ENCODE results near the gene TMTC1. TPM values are rescaled to one million over a fixed set of nuclear protein-coding genes. Genes with fewer than 3 reads are reported as not detected.
"Not testable (repeated sequence)": the region's sequence is repeated elsewhere in the genome, so short reads cannot be mapped to it uniquely, and the experiment has no call there.

TMTC1 gene
- total and polyA plus RNA-seq, 5 donors from 2014 or later: not detected

DNA sequence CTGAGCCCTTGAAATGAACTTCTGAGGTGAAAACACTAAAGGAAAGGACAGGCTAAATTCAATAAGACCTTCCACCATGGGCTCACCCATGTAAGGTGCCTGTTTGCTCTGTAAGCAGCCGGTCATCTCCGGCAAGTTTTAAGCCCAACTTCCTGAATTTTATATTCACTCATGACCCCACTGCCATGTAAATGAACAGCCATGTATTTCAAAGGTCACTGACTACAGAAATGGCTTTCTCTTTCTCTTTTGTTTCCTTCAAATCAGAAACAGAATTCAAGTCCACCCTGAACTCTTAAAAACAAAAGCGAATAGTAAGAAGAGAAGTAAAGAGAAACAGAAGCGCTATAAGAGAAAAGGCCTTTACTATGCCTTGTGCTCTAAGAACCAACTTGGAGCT is 224.5 kb downstream of the TMTC1 start:
- Mint-ChIP-seq H3K27ac (no peak overlapping the region), H3K36me3 (no peaks in the 10 kb centered on the region), H3K4me1 (peaks cover 0 to 7% (median 1%) of the 10 kb centered on the region in 4 donors), H3K4me3 (no peak overlapping the region), H3K27me3 (peaks cover 21% of the 10 kb centered on the region), H3K9me3 (peaks cover 0 to 1% (median 0%) of the 10 kb centered on the region in 7 donors)
- ATAC-seq (ENCODE audit: low read depth in 2 of 2): no peak
- no peak for DNase-seq
- Histone ChIP-seq H3K4me1 (ENCODE audit: control insufficient read depth, insufficient read depth, low read length, poor library complexity, severe bottlenecking) (no peaks in the 10 kb centered on the region), H3K4me3 (ENCODE audit: low read depth, low read length) (no peak overlapping the region), H3K36me3 (ENCODE audit: control insufficient read depth, insufficient read depth, low read length) (no peaks in the 10 kb centered on the region), H3K27me3 (ENCODE audit: control insufficient read depth, insufficient read depth, low read length) (peaks cover 4% of the 10 kb centered on the region), H3K9me3 (ENCODE audit: control insufficient read depth in 2 of 2, low read length in 2 of 2) (no peaks in the 10 kb centered on the region), H3K27ac (ENCODE audit: insufficient read depth, low read length, poor library complexity, severe bottlenecking) (no peak overlapping the region)

- no peaks in the 10 kb centered on the region for H3K9me3 Mint-ChIP-seq
- H3K4me1 Mint-ChIP-seq: no peaks in the 10 kb centered on the region
- no peaks in the 10 kb centered on the region for H3K36me3 Mint-ChIP-seq
- H3K27me3 ChIP-seq (ENCODE audit: control insufficient read depth, insufficient read depth, low read length): peaks cover 2% of the 10 kb centered on the region
- no peaks in the 10 kb centered on the region for H3K36me3 ChIP-seq (ENCODE audit: control insufficient read depth, insufficient read depth, low read length)
- peaks cover 6% of the 10 kb centered on the region for H3K27me3 Mint-ChIP-seq
- H3K9me3 ChIP-seq (ENCODE audit: control insufficient read depth in 2 of 2, low read length in 2 of 2): no peaks in the 10 kb centered on the region
- H3K27ac Mint-ChIP-seq: no peak overlapping the region
- ATAC-seq (ENCODE audit: low read depth in 2 of 2): no peak
- DNase-seq: no peak
- H3K27ac ChIP-seq (ENCODE audit: insufficient read depth, low read length, poor library complexity, severe bottlenecking): no peak overlapping the region
- H3K4me3 ChIP-seq (ENCODE audit: low read depth, low read length): no peak overlapping the region
- no peaks in the 10 kb centered on the region for H3K4me1 ChIP-seq (ENCODE audit: control insufficient read depth, insufficient read depth, low read length, poor library complexity, severe bottlenecking)
- no peak overlapping the region for H3K4me3 Mint-ChIP-seq
These were observed 227.4 kb downstream of the TMTC1 start for GRCh38 chr12:29556363-29556762.

DNA sequence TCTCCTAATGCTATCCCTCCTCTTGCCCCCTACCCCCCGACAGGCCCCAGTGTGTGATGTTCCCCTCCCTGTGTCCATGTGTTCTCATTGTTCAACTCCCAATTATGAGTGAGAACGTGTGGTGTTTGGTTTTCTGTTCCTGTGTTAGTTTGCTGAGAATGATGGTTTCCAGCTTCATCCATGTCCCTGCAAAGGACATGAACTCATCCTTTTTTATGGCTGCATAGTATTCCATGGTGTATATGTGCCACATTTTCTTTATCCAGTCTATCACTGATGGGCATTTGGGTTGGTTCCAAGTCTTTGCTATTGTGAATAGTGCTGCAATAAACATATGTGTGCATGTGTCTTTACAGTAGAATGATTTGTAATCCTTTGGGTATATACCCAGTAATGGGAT is 228.3 kb downstream of the TMTC1 start:
- not testable (repeated sequence) for H3K27me3 Mint-ChIP-seq; H3K36me3 Mint-ChIP-seq; H3K36me3 ChIP-seq (ENCODE audit: control insufficient read depth, insufficient read depth, low read length); H3K4me3 Mint-ChIP-seq; H3K9me3 ChIP-seq (ENCODE audit: control insufficient read depth in 2 of 2, low read length in 2 of 2); H3K27ac Mint-ChIP-seq; H3K27me3 ChIP-seq (ENCODE audit: control insufficient read depth, insufficient read depth, low read length); H3K4me1 ChIP-seq (ENCODE audit: control insufficient read depth, insufficient read depth, low read length, poor library complexity, severe bottlenecking); H3K27ac ChIP-seq (ENCODE audit: insufficient read depth, low read length, poor library complexity, severe bottlenecking); H3K4me3 ChIP-seq (ENCODE audit: low read depth, low read length); H3K9me3 Mint-ChIP-seq; DNase-seq; H3K4me1 Mint-ChIP-seq; ATAC-seq (ENCODE audit: low read depth in 2 of 2)

DNA sequence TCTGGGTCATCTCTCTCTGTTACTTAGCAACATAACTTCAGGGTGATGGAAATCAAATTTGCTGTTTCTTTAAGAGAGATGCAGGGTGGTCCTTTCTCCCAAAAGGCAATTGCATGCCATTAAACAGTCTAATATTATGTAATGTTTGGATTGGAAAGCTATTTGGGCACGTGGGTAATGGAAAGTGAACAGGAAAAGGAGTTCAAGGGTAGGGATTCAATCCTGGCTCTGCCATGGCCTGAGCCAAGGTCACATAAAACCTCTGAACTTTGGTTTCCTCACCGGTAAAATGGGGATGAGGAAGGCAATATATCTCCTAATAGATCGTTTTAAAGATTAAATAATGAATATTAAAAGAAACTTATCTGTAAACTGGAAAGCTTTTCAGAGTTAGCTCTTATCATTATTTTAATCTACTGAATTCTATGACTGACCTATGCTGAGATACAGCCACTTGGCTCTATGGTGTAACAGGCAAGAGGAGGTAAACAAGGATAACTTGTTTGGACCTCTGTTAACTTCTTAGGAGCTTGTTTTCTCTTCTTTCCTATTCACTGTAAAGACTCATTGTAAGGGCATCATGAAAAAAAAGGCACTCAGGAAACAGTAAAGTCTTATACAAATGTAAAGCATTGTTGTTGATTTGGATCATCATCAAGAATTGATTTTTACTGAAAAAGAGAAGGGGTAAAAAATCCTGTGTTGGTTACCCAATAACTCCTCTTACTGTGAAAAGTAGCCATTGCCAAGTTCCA is 230.6 kb downstream of the TMTC1 start:
- no peak overlapping the region for H3K27ac Mint-ChIP-seq
- ATAC-seq (ENCODE audit: low read depth in 2 of 2) (no peak), DNase-seq (no peak)
- H3K4me1 Mint-ChIP-seq: no peaks in the 10 kb centered on the region
- H3K36me3 Mint-ChIP-seq: no peaks in the 10 kb centered on the region
- Histone ChIP-seq H3K4me3 (ENCODE audit: low read depth, low read length) (no peak overlapping the region), H3K27ac (ENCODE audit: insufficient read depth, low read length, poor library complexity, severe bottlenecking) (no peak overlapping the region), H3K4me1 (ENCODE audit: control insufficient read depth, insufficient read depth, low read length, poor library complexity, severe bottlenecking) (no peaks in the 10 kb centered on the region), H3K27me3 (ENCODE audit: control insufficient read depth, insufficient read depth, low read length) (no peaks in the 10 kb centered on the region), H3K9me3 (ENCODE audit: control insufficient read depth in 2 of 2, low read length in 2 of 2) (no peaks in the 10 kb centered on the region), H3K36me3 (ENCODE audit: control insufficient read depth, insufficient read depth, low read length) (no peaks in the 10 kb centered on the region)
- H3K27me3 Mint-ChIP-seq: peaks cover 6% of the 10 kb centered on the region
- no peaks in the 10 kb centered on the region for H3K9me3 Mint-ChIP-seq
- no peak overlapping the region for H3K4me3 Mint-ChIP-seq

DNA sequence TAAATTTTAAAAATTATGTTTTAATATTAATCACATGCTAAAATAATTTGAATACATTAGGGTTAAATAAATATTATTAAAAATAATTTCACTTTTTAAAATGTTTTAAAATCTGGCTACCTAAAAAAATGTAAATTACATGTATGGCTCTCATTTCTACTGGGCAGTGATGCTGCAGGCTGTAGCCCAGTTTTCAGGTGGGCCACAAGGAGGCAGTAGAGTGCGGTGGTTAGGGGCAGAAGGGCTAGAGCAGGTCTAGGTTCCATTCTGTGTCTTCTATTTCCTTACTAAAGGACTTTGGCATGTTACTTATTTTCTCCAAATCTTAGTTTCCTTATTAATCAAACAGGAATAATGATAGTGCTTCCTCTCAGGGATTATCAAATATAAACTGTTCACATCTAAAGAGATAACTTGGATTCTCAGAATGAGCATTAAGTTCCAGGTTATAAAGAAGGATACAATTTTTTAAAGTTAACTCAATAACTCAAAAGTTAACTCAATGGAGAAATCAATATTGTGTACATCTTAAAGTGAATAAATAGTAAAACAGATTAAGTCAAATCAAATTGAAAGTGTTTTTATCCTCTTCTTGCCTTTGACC is 231.3 kb downstream of the TMTC1 start:
- ATAC-seq (ENCODE audit: low read depth in 2 of 2) (peak; percentile 42 to 47), DNase-seq (peak; percentile 18 to 45 (median 34))
- Histone ChIP-seq H3K4me1 (ENCODE audit: control insufficient read depth, insufficient read depth, low read length, poor library complexity, severe bottlenecking) (no peaks in the 10 kb centered on the region), H3K27me3 (ENCODE audit: control insufficient read depth, insufficient read depth, low read length) (no peaks in the 10 kb centered on the region), H3K36me3 (ENCODE audit: control insufficient read depth, insufficient read depth, low read length) (no peaks in the 10 kb centered on the region), H3K9me3 (ENCODE audit: control insufficient read depth in 2 of 2, low read length in 2 of 2) (no peaks in the 10 kb centered on the region), H3K27ac (ENCODE audit: insufficient read depth, low read length, poor library complexity, severe bottlenecking) (no peak overlapping the region), H3K4me3 (ENCODE audit: low read depth, low read length) (no peak overlapping the region)
- H3K27me3 Mint-ChIP-seq: peaks cover 3% of the 10 kb centered on the region
- H3K4me3 Mint-ChIP-seq: no peak overlapping the region
- H3K4me1 Mint-ChIP-seq: no peaks in the 10 kb centered on the region
- peak overlapping the region in 1 of 3 donors; percentile 33 for H3K27ac Mint-ChIP-seq
- no peaks in the 10 kb centered on the region for H3K36me3 Mint-ChIP-seq
- H3K9me3 Mint-ChIP-seq: no peaks in the 10 kb centered on the region

GRCh38 chr12:29551812-29552211 is 231.9 kb downstream of the TMTC1 start:
- H3K27ac ChIP-seq (ENCODE audit: insufficient read depth, low read length, poor library complexity, severe bottlenecking): no peak overlapping the region
- no peaks in the 10 kb centered on the region for H3K4me1 Mint-ChIP-seq

DNA sequence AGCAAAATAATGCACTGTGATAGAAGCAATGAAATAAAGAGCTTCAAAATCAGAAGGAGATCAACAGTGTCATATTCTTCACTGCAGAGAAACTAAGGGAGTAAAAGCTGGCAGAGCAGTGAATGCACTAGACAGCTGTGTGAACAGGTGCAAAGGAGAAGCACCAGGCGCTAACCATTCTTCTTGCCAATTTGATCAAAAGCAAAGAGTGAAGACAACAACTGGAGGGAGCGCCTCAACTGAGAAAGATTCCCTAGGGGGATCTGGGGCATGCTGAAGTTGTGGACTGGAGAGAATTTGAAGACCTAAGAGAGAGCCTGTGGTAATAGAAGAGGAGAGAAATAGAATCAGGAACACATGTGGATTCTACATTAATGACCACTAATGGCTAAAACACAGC is 235.9 kb downstream of the TMTC1 start:
- ATAC-seq (ENCODE audit: low read depth in 2 of 2) (no peak), DNase-seq (no peak)
- Mint-ChIP-seq H3K4me3 (no peak overlapping the region), H3K9me3 (no peaks in the 10 kb centered on the region), H3K27ac (no peak overlapping the region), H3K27me3 (peaks cover 4% of the 10 kb centered on the region), H3K36me3 (no peaks in the 10 kb centered on the region), H3K4me1 (no peaks in the 10 kb centered on the region)
- Histone ChIP-seq H3K4me1 (ENCODE audit: control insufficient read depth, insufficient read depth, low read length, poor library complexity, severe bottlenecking) (no peaks in the 10 kb centered on the region), H3K36me3 (ENCODE audit: control insufficient read depth, insufficient read depth, low read length) (no peaks in the 10 kb centered on the region), H3K27ac (ENCODE audit: insufficient read depth, low read length, poor library complexity, severe bottlenecking) (no peak overlapping the region), H3K4me3 (ENCODE audit: low read depth, low read length) (no peak overlapping the region), H3K27me3 (ENCODE audit: control insufficient read depth, insufficient read depth, low read length) (no peaks in the 10 kb centered on the region), H3K9me3 (ENCODE audit: control insufficient read depth in 2 of 2, low read length in 2 of 2) (no peaks in the 10 kb centered on the region)

More at GRCh38 chr12:29551812-29552211, 231.9 kb downstream of the TMTC1 start:
- peaks cover 4% of the 10 kb centered on the region for H3K27me3 Mint-ChIP-seq
- no peaks in the 10 kb centered on the region for H3K36me3 Mint-ChIP-seq
- ATAC-seq (ENCODE audit: low read depth in 2 of 2) (no peak), DNase-seq (no peak)
- no peak overlapping the region for H3K4me3 ChIP-seq (ENCODE audit: low read depth, low read length)
- H3K27ac Mint-ChIP-seq: no peak overlapping the region
- H3K4me1 ChIP-seq (ENCODE audit: control insufficient read depth, insufficient read depth, low read length, poor library complexity, severe bottlenecking): no peaks in the 10 kb centered on the region
- H3K9me3 ChIP-seq (ENCODE audit: control insufficient read depth in 2 of 2, low read length in 2 of 2): no peaks in the 10 kb centered on the region
- H3K27me3 ChIP-seq (ENCODE audit: control insufficient read depth, insufficient read depth, low read length): no peaks in the 10 kb centered on the region
- H3K4me3 Mint-ChIP-seq: no peak overlapping the region
- no peaks in the 10 kb centered on the region for H3K36me3 ChIP-seq (ENCODE audit: control insufficient read depth, insufficient read depth, low read length)
- no peaks in the 10 kb centered on the region for H3K9me3 Mint-ChIP-seq

DNA sequence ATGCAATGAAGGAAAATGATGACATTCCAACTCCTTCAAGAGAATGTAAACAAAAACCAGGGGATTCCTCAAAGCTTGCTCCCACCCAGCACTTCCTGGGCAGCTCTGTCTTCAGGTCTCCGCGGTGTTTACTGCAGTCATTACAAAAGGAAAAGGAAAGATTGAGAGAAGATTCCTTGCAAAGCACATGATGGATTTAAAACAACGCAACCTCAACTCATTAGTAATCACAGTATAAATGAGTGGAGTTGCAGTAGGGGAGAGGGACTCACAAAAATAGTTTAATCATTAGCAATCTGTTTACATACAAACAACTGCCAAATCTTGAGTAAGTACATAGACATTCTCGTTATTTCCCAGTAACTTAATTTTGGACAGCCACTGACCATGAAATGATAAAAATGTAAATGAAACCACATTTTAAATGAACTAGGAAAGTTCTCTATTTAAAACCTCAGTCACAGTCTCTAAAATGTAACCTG is 236.6 kb downstream of the TMTC1 start:
- Histone ChIP-seq H3K36me3 (ENCODE audit: control insufficient read depth, insufficient read depth, low read length) (no peaks in the 10 kb centered on the region), H3K27me3 (ENCODE audit: control insufficient read depth, insufficient read depth, low read length) (peaks cover 3% of the 10 kb centered on the region), H3K4me3 (ENCODE audit: low read depth, low read length) (no peak overlapping the region), H3K27ac (ENCODE audit: insufficient read depth, low read length, poor library complexity, severe bottlenecking) (no peak overlapping the region), H3K4me1 (ENCODE audit: control insufficient read depth, insufficient read depth, low read length, poor library complexity, severe bottlenecking) (no peaks in the 10 kb centered on the region), H3K9me3 (ENCODE audit: control insufficient read depth in 2 of 2, low read length in 2 of 2) (no peaks in the 10 kb centered on the region)
- DNase-seq (no peak), ATAC-seq (ENCODE audit: low read depth in 2 of 2) (no peak)
- H3K27me3 Mint-ChIP-seq: peaks cover 8% of the 10 kb centered on the region
- H3K4me1 Mint-ChIP-seq: no peaks in the 10 kb centered on the region
- no peaks in the 10 kb centered on the region for H3K36me3 Mint-ChIP-seq
- no peak overlapping the region for H3K27ac Mint-ChIP-seq
- no peaks in the 10 kb centered on the region for H3K9me3 Mint-ChIP-seq
- H3K4me3 Mint-ChIP-seq: no peak overlapping the region
